Stimulated activated CD4-positive, alpha-beta T cell treated with anti-CD3 and anti-CD28 coated beads, Interleukin-15, amount 100 ng/mL, for 48 hours (primary cell): ENCODE measurements around the gene IRS1.

ENCODE experiments used
- DNase-seq, 2 donors: peaks; one replicate each; pipeline ENCODE4 v3.0.0-alpha.2; 2020; ENCODE audit warnings: low read depth in 2 of 2

IRS1 gene

GRCh38 chr2:226818930-226819329 lies 19.3 kb upstream of the IRS1 start:
- no peak for DNase-seq

- DNase-seq = no peak
These were observed 13.6 kb upstream of the IRS1 start for GRCh38 chr2:226813148-226813701.

- no peak for DNase-seq
These were observed 3.8 kb upstream of the IRS1 start for GRCh38 chr2:226803410-226803809.

- no peak for DNase-seq
These were observed 3.0 kb upstream of the IRS1 start for GRCh38 chr2:226802573-226802972.

GRCh38 chr2:226800941-226801784 lies 1.5 kb upstream of the IRS1 start:
- DNase-seq = peak in 1 of 2 donors; percentile 80

- DNase-seq = no peak
These were observed 638 bp upstream of the IRS1 start for GRCh38 chr2:226799976-226800940.

- DNase-seq = no peak
These were observed 1.0 kb downstream of the IRS1 start for GRCh38 chr2:226798422-226799210.

GRCh38 chr2:226797989-226798421 lies 1.6 kb downstream of the IRS1 start:
- no peak for DNase-seq

- DNase-seq = no peak
These were observed 2.2 kb downstream of the IRS1 start for GRCh38 chr2:226797289-226797988.

- DNase-seq = no peak
These were observed 2.8 kb downstream of the IRS1 start for GRCh38 chr2:226796840-226797288.

- DNase-seq = no peak
These were observed 3.4 kb downstream of the IRS1 start for GRCh38 chr2:226796012-226796839.

GRCh38 chr2:226795281-226796011 lies 4.2 kb downstream of the IRS1 start:
- DNase-seq = no peak

GRCh38 chr2:226794751-226795171 lies 4.9 kb downstream of the IRS1 start:
- no peak for DNase-seq

GRCh38 chr2:226794196-226794661 lies 5.4 kb downstream of the IRS1 start:
- DNase-seq = no peak

GRCh38 chr2:226793646-226794045 lies 6.0 kb downstream of the IRS1 start:
- no peak for DNase-seq

- no peak for DNase-seq
These were observed 7.3 kb downstream of the IRS1 start for GRCh38 chr2:226792155-226792881.

GRCh38 chr2:226791487-226792081 lies 8.0 kb downstream of the IRS1 start:
- DNase-seq = peak; percentile 82 to 88

- DNase-seq = peak in 1 of 2 donors; percentile 33
These were observed 8.5 kb downstream of the IRS1 start for GRCh38 chr2:226791056-226791486.
